Gastroesophageal sphincter (tissue), 3 donors: ENCODE results near the gene TARBP1.

Experiments
- EP300 ChIP-seq: sonication (generic); formaldehyde crosslinking; IDR thresholded peaks from one replicate; pipeline ENCODE4 v1.6.1; 2017; ENCODE audit warnings: antibody characterized with exemption, mild to moderate bottlenecking
- POLR2A ChIP-seq, 2 donors: fragments of 450-650 bp; IDR thresholded peaks; one replicate each; pipeline ENCODE4 v1.6.1; 2017; ENCODE audit warnings: antibody characterized with exemption in 2 of 2, mild to moderate bottlenecking in 2 of 2, moderate library complexity in 1 of 2
- POLR2AphosphoS5 ChIP-seq: sonication (generic); formaldehyde crosslinking; IDR thresholded peaks from one replicate; pipeline ENCODE4 v1.6.1; 2017; ENCODE audit warnings: antibody characterized with exemption
- TF ChIP-seq, protein P1 (sequence below), 4 experiments: fragments of 200-600 bp in 2 of 4; fragments of 450-650 bp in 2 of 4; sonication (generic) in 1 of 4; IDR thresholded peaks; one replicate each; pipeline ENCODE4 v1.5.1; 2017 to 2019; ENCODE audit warnings: antibody characterized with exemption in 4 of 4, mild to moderate bottlenecking in 2 of 4, moderate library complexity in 2 of 4

DNA sequence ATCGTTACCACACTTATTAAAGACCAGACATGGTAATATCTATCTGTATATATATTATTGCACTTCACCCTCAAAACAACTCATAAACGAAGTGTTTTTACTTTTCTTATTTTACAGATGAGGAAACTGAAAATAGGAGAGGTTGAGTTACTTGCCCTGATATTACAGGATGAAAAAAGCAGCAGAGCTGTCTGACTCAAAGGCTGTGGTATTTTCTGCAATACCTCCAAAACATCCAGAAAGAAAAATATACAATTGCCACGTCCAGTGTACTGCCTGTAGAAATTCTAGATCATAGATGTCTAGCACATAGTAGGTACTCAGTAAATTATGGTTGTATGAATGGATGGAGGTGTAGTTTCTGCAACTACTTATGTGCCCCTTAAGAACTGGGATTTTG, 5.2 kb upstream of the TARBP1 start:
- TF ChIP-seq, protein P1, sequence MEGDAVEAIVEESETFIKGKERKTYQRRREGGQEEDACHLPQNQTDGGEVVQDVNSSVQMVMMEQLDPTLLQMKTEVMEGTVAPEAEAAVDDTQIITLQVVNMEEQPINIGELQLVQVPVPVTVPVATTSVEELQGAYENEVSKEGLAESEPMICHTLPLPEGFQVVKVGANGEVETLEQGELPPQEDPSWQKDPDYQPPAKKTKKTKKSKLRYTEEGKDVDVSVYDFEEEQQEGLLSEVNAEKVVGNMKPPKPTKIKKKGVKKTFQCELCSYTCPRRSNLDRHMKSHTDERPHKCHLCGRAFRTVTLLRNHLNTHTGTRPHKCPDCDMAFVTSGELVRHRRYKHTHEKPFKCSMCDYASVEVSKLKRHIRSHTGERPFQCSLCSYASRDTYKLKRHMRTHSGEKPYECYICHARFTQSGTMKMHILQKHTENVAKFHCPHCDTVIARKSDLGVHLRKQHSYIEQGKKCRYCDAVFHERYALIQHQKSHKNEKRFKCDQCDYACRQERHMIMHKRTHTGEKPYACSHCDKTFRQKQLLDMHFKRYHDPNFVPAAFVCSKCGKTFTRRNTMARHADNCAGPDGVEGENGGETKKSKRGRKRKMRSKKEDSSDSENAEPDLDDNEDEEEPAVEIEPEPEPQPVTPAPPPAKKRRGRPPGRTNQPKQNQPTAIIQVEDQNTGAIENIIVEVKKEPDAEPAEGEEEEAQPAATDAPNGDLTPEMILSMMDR (IDR thresholded peaks at IDR 0.05), result no peak
- no peak for TF ChIP-seq EP300
- TF ChIP-seq POLR2AphosphoS5, result no peak
- TF ChIP-seq POLR2A (IDR thresholded peaks at IDR 0.05), result no peak
